Caco-2 (cell line): ENCODE data around the gene ANKRD42. TPM values are rescaled to one million over a fixed set of nuclear protein-coding genes. Genes with fewer than 3 reads are reported as not detected.

ENCODE experiments used
- BruUV-seq: library from RNA; stranded (reverse); fragments of 400-500 nt; replicated peaks from 2 replicates; lab custom pipeline; 2021; lab: Mats Ljungman, UMichigan
- CTCF ChIA-PET: fragments of 300-600 bp; sonication (Branson Sonifier 250); formaldehyde crosslinking; loops from one replicate; lab custom pipeline; 2022; ENCODE audit warnings: antibody characterized with exemption; lab: Charles Lee
- POLR2A ChIA-PET: fragments of 300-600 bp; sonication (Branson Sonifier 250); formaldehyde crosslinking; loops from one replicate; lab custom pipeline; 2022; ENCODE audit warnings: antibody characterized with exemption; lab: Charles Lee
- DNase-seq, 2 experiments: peaks; one replicate each; pipeline versions ENCODE4 v3.0.0 to v3.0.0-alpha.2; 2020 to 2022
- H3K27me3 ChIP-seq: replicated peaks from 2 replicates; pipeline ENCODE4 v1.6.0; 2011; ENCODE audit warnings: low read length; ENCODE audit not compliant: control insufficient read depth, insufficient read depth
- H3K36me3 ChIP-seq: 2 replicates; pipeline ENCODE4 v1.5.1; 2011; ENCODE audit warnings: low read length; ENCODE audit not compliant: control insufficient read depth, insufficient read depth
- H3K4me1 ChIP-seq: fragments of 250-450 bp; sonication (Bioruptor Pico); 2 replicates; pipeline ENCODE4 v1.5.1; 2020; ENCODE audit warnings: mild to moderate bottlenecking
- H3K4me3 ChIP-seq: 2 replicates; pipeline ENCODE4 v1.5.1; 2011; ENCODE audit warnings: low read depth, mild to moderate bottlenecking, control low read depth, low read length
- H3K9me3 ChIP-seq: fragments of 250-450 bp; sonication (Bioruptor Pico); 2 replicates; pipeline ENCODE4 v1.5.1; 2020; ENCODE audit warnings: mild to moderate bottlenecking, moderate library complexity
- H3K27ac Mint-ChIP-seq: one replicate; pipeline ENCODE4 v1.8.0; 2022; ENCODE audit warnings: mixed read lengths; ENCODE audit not compliant: unreplicated experiment
- H3K27me3 Mint-ChIP-seq: one replicate; pipeline ENCODE4 v1.8.0; 2022; ENCODE audit warnings: mixed read lengths; ENCODE audit not compliant: insufficient read depth, unreplicated experiment
- H3K36me3 Mint-ChIP-seq: one replicate; pipeline ENCODE4 v1.8.0; 2022; ENCODE audit warnings: mild to moderate bottlenecking, mixed read lengths; ENCODE audit not compliant: insufficient read depth, unreplicated experiment
- H3K4me1 Mint-ChIP-seq: one replicate; pipeline ENCODE4 v1.8.0; 2022; ENCODE audit warnings: low read depth, mixed read lengths; ENCODE audit not compliant: unreplicated experiment
- H3K4me3 Mint-ChIP-seq: one replicate; pipeline ENCODE4 v1.8.0; 2022; ENCODE audit warnings: mild to moderate bottlenecking, moderate library complexity, mixed read lengths; ENCODE audit not compliant: unreplicated experiment
- H3K9me3 Mint-ChIP-seq: one replicate; pipeline ENCODE4 v1.8.0; 2022; ENCODE audit warnings: mixed read lengths; ENCODE audit not compliant: unreplicated experiment
- CTCF ChIP-seq, 2 experiments: fragments of 200-600 bp in 1 of 2; IDR thresholded peaks; 1 replicate in 1 of 2; 2 replicates in 1 of 2; pipeline versions ENCODE4 v1.5.1 to v1.8.0; 2011 to 2022; ENCODE audit warnings: antibody characterized with exemption in 1 of 2, control low read depth in 1 of 2, inconsistent platforms in 1 of 2, low read depth in 1 of 2, low read length in 1 of 2, mild to moderate bottlenecking in 1 of 2, moderate library complexity in 1 of 2; ENCODE audit not compliant: insufficient read depth in 1 of 2, severe bottlenecking in 1 of 2, unreplicated experiment in 1 of 2
- intact Hi-C: fragments of 100-400 bp; cut with micrococcal nuclease; formaldehyde crosslinking; loops from one replicate; pipeline ENCODE4 v1.10.0; 2022; ENCODE audit not compliant: unreplicated experiment
- total RNA-seq: library from RNA; stranded (reverse); gene quantifications from 2 replicates; pipeline ENCODE4 v1.2.3, GENCODE V29; 2022

ANKRD42 gene
- total RNA-seq, 1 experiment from 2014 or later = 8.3 TPM

GRCh38 chr11:83191986-83192385 is 1.5 kb upstream of the ANKRD42 start:
- BruUV-seq = no TSS peak
- POLR2A ChIA-PET = no interaction called here

GRCh38 chr11:83192606-83193245 is 786 bp upstream of the ANKRD42 start:
- Histone ChIP-seq H3K4me1 (peaks cover 7% of the 10 kb centered on the region; the same call in 1 of the 2 replicates), H3K9me3 (no peaks in the 10 kb centered on the region), H3K27me3 (no peaks in the 10 kb centered on the region), H3K36me3 (peaks cover 2% of the 10 kb centered on the region; the same call in 1 of the 2 replicates), H3K4me3 (peak overlapping the region; percentile 77)
- POLR2A ChIA-PET = interaction anchor here (0.6 to 1.9 kb wide), 4 partner anchors 36 to 293 kb away, joined by 3 to 19 read pairs (median 3); partner anchors contain the start of genes PCF11, PRCP and RAB30
- H3K27ac Mint-ChIP-seq = peak overlapping the region; percentile 89
- no peak for TF ChIP-seq CTCF (IDR thresholded peaks at IDR 0.05; ENCODE audit: insufficient read depth in 1 of 2, low read depth in 1 of 2, low read length in 1 of 2, severe bottlenecking in 1 of 2, unreplicated experiment in 1 of 2)
- no peak for DNase-seq
- CTCF ChIA-PET = no interaction called here
- no peaks in the 10 kb centered on the region for H3K9me3 Mint-ChIP-seq
- no TSS peak for BruUV-seq
- H3K4me1 Mint-ChIP-seq = peaks cover 30% of the 10 kb centered on the region
- H3K36me3 Mint-ChIP-seq = peaks cover 50% of the 10 kb centered on the region
- intact Hi-C loops = loop anchor here (1.0 kb wide), 6 partner anchors 36 to 291 kb away; partner anchors contain the start of genes CCDC90B, DDIAS and RAB30
- H3K27me3 Mint-ChIP-seq = no peaks in the 10 kb centered on the region
- H3K4me3 Mint-ChIP-seq = peak overlapping the region; percentile 80

More at GRCh38 chr11:83191986-83192385, 1.5 kb upstream of the ANKRD42 start:
- Mint-ChIP-seq H3K9me3 (no peaks in the 10 kb centered on the region), H3K36me3 (peaks cover 58% of the 10 kb centered on the region), H3K4me1 (peaks cover 35% of the 10 kb centered on the region), H3K27me3 (no peaks in the 10 kb centered on the region), H3K27ac (peak overlapping the region; percentile 89), H3K4me3 (no peak overlapping the region)
- H3K9me3 ChIP-seq = no peaks in the 10 kb centered on the region
- CTCF ChIA-PET = no interaction called here
- no peak for DNase-seq
- peaks cover 2% of the 10 kb centered on the region; the same call in 1 of the 2 replicates for H3K36me3 ChIP-seq
- H3K4me3 ChIP-seq = peak overlapping the region; percentile 77
- intact Hi-C loops = no loop called here
- peaks cover 7% of the 10 kb centered on the region; the same call in 1 of the 2 replicates for H3K4me1 ChIP-seq
- no peaks in the 10 kb centered on the region for H3K27me3 ChIP-seq
- no peak for TF ChIP-seq CTCF (IDR thresholded peaks at IDR 0.05; ENCODE audit: insufficient read depth in 1 of 2, low read depth in 1 of 2, low read length in 1 of 2, severe bottlenecking in 1 of 2, unreplicated experiment in 1 of 2)

GRCh38 chr11:83194281-83195142 is 1.0 kb downstream of the ANKRD42 start:
- peak; percentile 71 to 77 for DNase-seq
- Histone ChIP-seq H3K4me3 (peak overlapping the region; percentile 77), H3K27me3 (no peaks in the 10 kb centered on the region), H3K4me1 (peaks cover 7% of the 10 kb centered on the region; the same call in 1 of the 2 replicates), H3K36me3 (peaks cover 2% of the 10 kb centered on the region; the same call in 1 of the 2 replicates), H3K9me3 (no peaks in the 10 kb centered on the region)
- no peaks in the 10 kb centered on the region for H3K9me3 Mint-ChIP-seq
- H3K4me3 Mint-ChIP-seq = peak overlapping the region; percentile 80
- peak overlapping the region; percentile 89 for H3K27ac Mint-ChIP-seq
- no peaks in the 10 kb centered on the region for H3K27me3 Mint-ChIP-seq
- CTCF ChIA-PET = interaction anchor here (0.5 to 1.1 kb wide), 4 partner anchors 55 to 263 kb away, joined by 3 to 4 read pairs (median 3); no protein-coding TSS in a partner anchor
- no TSS peak for BruUV-seq
- no peak for TF ChIP-seq CTCF (IDR thresholded peaks at IDR 0.05; ENCODE audit: insufficient read depth in 1 of 2, low read depth in 1 of 2, low read length in 1 of 2, severe bottlenecking in 1 of 2, unreplicated experiment in 1 of 2)
- H3K36me3 Mint-ChIP-seq = peaks cover 32% of the 10 kb centered on the region
- H3K4me1 Mint-ChIP-seq = peaks cover 30% of the 10 kb centered on the region
- intact Hi-C loops = loop anchor here (1.0 to 2.0 kb wide), 2 partner anchors 46 to 56 kb away; no protein-coding TSS in a partner anchor
- POLR2A ChIA-PET = interaction anchor here (1.0 to 1.9 kb wide), 3 partner anchors 38 to 102 kb away, joined by 3 to 19 read pairs (median 4); partner anchors contain the start of genes CCDC90B and PCF11
